BLaER1 (cell line): ENCODE results near the gene OR2G2.

Experiments used
- H3K27ac ChIP-seq: shearing (Covaris generic); formaldehyde crosslinking; 2 replicates; pipeline ENCODE4 v1.8.1; 2022
- H3K27me3 ChIP-seq: shearing (Covaris generic); formaldehyde crosslinking; 2 replicates; pipeline ENCODE4 v1.8.1; 2022
- H3K36me3 ChIP-seq: shearing (Covaris generic); formaldehyde crosslinking; 2 replicates; pipeline ENCODE4 v1.8.1; 2022
- H3K4me1 ChIP-seq: shearing (Covaris generic); formaldehyde crosslinking; 2 replicates; pipeline ENCODE4 v1.8.1; 2022
- H3K4me2 ChIP-seq: shearing (Covaris generic); formaldehyde crosslinking; 2 replicates; pipeline ENCODE4 v1.8.1; 2022
- H3K4me3 ChIP-seq: shearing (Covaris generic); formaldehyde crosslinking; 2 replicates; pipeline ENCODE4 v1.8.1; 2022
- H3K9ac ChIP-seq: shearing (Covaris generic); formaldehyde crosslinking; 2 replicates; pipeline ENCODE4 v1.8.1; 2022
- H3K9me3 ChIP-seq: shearing (Covaris generic); formaldehyde crosslinking; 2 replicates; pipeline ENCODE4 v1.8.1; 2022
- H4K20me1 ChIP-seq: shearing (Covaris generic); formaldehyde crosslinking; 2 replicates; pipeline ENCODE4 v1.8.1; 2022
- Cebpa-rat ChIP-seq: shearing (Covaris generic); IDR thresholded peaks from 2 replicates; pipeline ENCODE4 v1.8.1; 2022

Gene OR2G2

GRCh38 chr1:247638781-247639180, 50.6 kb downstream of the OR2G2 start:
- H3K4me1 ChIP-seq = no peaks in the 10 kb centered on the region
- peaks cover 15% of the 10 kb centered on the region for H3K9me3 ChIP-seq
- H3K36me3 ChIP-seq = no peaks in the 10 kb centered on the region
- H3K4me2 ChIP-seq = no peak overlapping the region
- no peak overlapping the region for H3K9ac ChIP-seq
- H3K27me3 ChIP-seq = no peaks in the 10 kb centered on the region
- TF ChIP-seq Cebpa-rat = no peak
- H3K27ac ChIP-seq = no peak overlapping the region
- no peak overlapping the region for H3K4me3 ChIP-seq
- no peaks in the 10 kb centered on the region for H4K20me1 ChIP-seq
